ENCODE data around the gene MED27. TPM values are rescaled to one million over a fixed set of nuclear protein-coding genes. Genes with fewer than 3 reads are reported as not detected.

Gene MED27
- total RNA-seq, 1 experiment from 2014 or later: 30.4 TPM

- ChIA-PET CTCF (no interaction called here), POLR2A (no interaction called here)
- intact Hi-C loops (cut with micrococcal nuclease; ENCODE audit: unreplicated experiment): no loop called here
- Mint-ChIP-seq H3K9me3 (ENCODE audit: unreplicated experiment) (no peaks in the 10 kb centered on the region), H3K4me3 (ENCODE audit: unreplicated experiment) (no peak overlapping the region), H3K27ac (ENCODE audit: unreplicated experiment) (no peak overlapping the region), H3K36me3 (ENCODE audit: insufficient read depth, unreplicated experiment) (no peaks in the 10 kb centered on the region), H3K4me1 (ENCODE audit: low read depth, unreplicated experiment) (no peaks in the 10 kb centered on the region), H3K27me3 (ENCODE audit: insufficient read depth, unreplicated experiment) (peaks cover 22% of the 10 kb centered on the region)
- no peaks in the 10 kb centered on the region; the same call in none of the 2 replicates for H3K27me3 ChIP-seq (replicated peaks; ENCODE audit: control insufficient read depth, insufficient read depth, low read length)
- H3K4me3 ChIP-seq (ENCODE audit: low read depth, low read length): no peak overlapping the region
- no peaks in the 10 kb centered on the region for H3K9me3 ChIP-seq
- no peak for DNase-seq
- H3K4me1 ChIP-seq: no peaks in the 10 kb centered on the region
- no TSS peak for BruUV-seq (replicated peaks)
- TF ChIP-seq CTCF (IDR thresholded peaks at IDR 0.05; ENCODE audit: insufficient read depth in 1 of 2, low read depth in 1 of 2, low read length in 1 of 2, severe bottlenecking in 1 of 2, unreplicated experiment in 1 of 2): no peak
- H3K36me3 ChIP-seq (ENCODE audit: control insufficient read depth, insufficient read depth, low read length): no peaks in the 10 kb centered on the region
Observed at GRCh38 chr9:132121021-132121420, 41.4 kb upstream of the MED27 start.

GRCh38 chr9:132117694-132118093 is 38.0 kb upstream of the MED27 start:
- Mint-ChIP-seq H3K36me3 (ENCODE audit: insufficient read depth, unreplicated experiment) (no peaks in the 10 kb centered on the region), H3K27ac (ENCODE audit: unreplicated experiment) (no peak overlapping the region), H3K27me3 (ENCODE audit: insufficient read depth, unreplicated experiment) (peaks cover 24% of the 10 kb centered on the region), H3K9me3 (ENCODE audit: unreplicated experiment) (no peaks in the 10 kb centered on the region), H3K4me1 (ENCODE audit: low read depth, unreplicated experiment) (no peaks in the 10 kb centered on the region), H3K4me3 (ENCODE audit: unreplicated experiment) (no peak overlapping the region)
- intact Hi-C loops (cut with micrococcal nuclease; ENCODE audit: unreplicated experiment): no loop called here
- Histone ChIP-seq H3K27me3 (replicated peaks; ENCODE audit: control insufficient read depth, insufficient read depth, low read length) (no peaks in the 10 kb centered on the region), H3K9me3 (no peaks in the 10 kb centered on the region), H3K4me1 (no peaks in the 10 kb centered on the region), H3K4me3 (ENCODE audit: low read depth, low read length) (no peak overlapping the region), H3K36me3 (ENCODE audit: control insufficient read depth, insufficient read depth, low read length) (no peaks in the 10 kb centered on the region)
- no peak for TF ChIP-seq CTCF (IDR thresholded peaks at IDR 0.05; ENCODE audit: insufficient read depth in 1 of 2, low read depth in 1 of 2, low read length in 1 of 2, severe bottlenecking in 1 of 2, unreplicated experiment in 1 of 2)
- no TSS peak for BruUV-seq (replicated peaks)
- DNase-seq: no peak
- ChIA-PET POLR2A (no interaction called here), CTCF (no interaction called here)

- POLR2A ChIA-PET: no interaction called here
Observed at GRCh38 chr9:132116583-132116982, 36.9 kb upstream of the MED27 start.

More at GRCh38 chr9:132116583-132116982, 36.9 kb upstream of the MED27 start:
- CTCF ChIA-PET: no interaction called here
- Mint-ChIP-seq H3K4me3 (ENCODE audit: unreplicated experiment) (no peak overlapping the region), H3K27me3 (ENCODE audit: insufficient read depth, unreplicated experiment) (peaks cover 20% of the 10 kb centered on the region), H3K27ac (ENCODE audit: unreplicated experiment) (no peak overlapping the region), H3K9me3 (ENCODE audit: unreplicated experiment) (no peaks in the 10 kb centered on the region), H3K36me3 (ENCODE audit: insufficient read depth, unreplicated experiment) (no peaks in the 10 kb centered on the region), H3K4me1 (ENCODE audit: low read depth, unreplicated experiment) (no peaks in the 10 kb centered on the region)
- no peak for TF ChIP-seq CTCF (IDR thresholded peaks at IDR 0.05; ENCODE audit: insufficient read depth in 1 of 2, low read depth in 1 of 2, low read length in 1 of 2, severe bottlenecking in 1 of 2, unreplicated experiment in 1 of 2)
- no peak overlapping the region for H3K4me3 ChIP-seq (ENCODE audit: low read depth, low read length)
- intact Hi-C loops (cut with micrococcal nuclease; ENCODE audit: unreplicated experiment): no loop called here
- no peaks in the 10 kb centered on the region for H3K36me3 ChIP-seq (ENCODE audit: control insufficient read depth, insufficient read depth, low read length)
- H3K27me3 ChIP-seq (replicated peaks; ENCODE audit: control insufficient read depth, insufficient read depth, low read length): no peaks in the 10 kb centered on the region
- BruUV-seq (replicated peaks): no TSS peak
- H3K9me3 ChIP-seq: no peaks in the 10 kb centered on the region
- no peak for DNase-seq
- H3K4me1 ChIP-seq: no peaks in the 10 kb centered on the region
